GM19239 (cell line): ENCODE data around the gene FBXW4.
A peak's percentile ranks its signal among the peaks of the same experiment; 100 is the strongest.

Experiments used
- DNase-seq: peaks from one replicate; pipeline ENCODE4 v3.0.0; 2011; ENCODE audit warnings: low spot score; ENCODE audit not compliant: insufficient read length
- FAIRE-seq: peaks from 2 replicates; lab custom pipeline; 2011; peaks lifted over from hg19 to GRCh38; lab: Jason Lieb, UNC

FBXW4 gene

DNA sequence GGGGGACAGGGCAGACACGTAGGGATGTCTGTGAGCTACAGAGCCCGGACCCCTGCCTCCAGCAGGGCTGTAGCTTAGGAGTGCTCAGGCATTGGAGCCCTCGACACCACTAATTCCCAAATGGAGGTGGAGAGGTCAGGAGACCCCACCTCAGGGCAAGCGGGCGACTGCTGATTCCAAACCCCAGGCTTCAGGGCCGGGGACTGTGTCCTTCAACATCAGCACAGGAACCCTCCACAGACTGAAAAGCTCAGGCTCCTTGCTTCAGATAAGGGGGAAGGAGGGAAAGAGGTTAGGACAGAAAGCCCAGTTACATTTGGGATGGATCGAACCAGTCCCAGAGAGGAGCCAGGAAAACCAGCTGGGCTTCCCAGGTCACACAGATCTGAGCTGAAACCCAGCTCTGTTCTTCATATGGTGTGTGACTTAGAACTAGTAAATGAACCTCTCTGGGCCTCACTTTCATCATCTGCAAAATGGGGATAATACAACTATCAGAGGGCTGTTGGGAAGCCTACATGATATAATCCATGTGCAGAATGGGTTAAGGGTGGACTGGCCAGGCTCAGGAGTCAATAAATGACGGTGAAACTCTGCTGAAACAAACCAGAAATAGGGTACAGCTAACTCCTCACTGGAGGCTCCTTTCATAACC is 123.6 kb downstream of the FBXW4 start:
- no peak for DNase-seq
- FAIRE-seq, result no peak

DNA sequence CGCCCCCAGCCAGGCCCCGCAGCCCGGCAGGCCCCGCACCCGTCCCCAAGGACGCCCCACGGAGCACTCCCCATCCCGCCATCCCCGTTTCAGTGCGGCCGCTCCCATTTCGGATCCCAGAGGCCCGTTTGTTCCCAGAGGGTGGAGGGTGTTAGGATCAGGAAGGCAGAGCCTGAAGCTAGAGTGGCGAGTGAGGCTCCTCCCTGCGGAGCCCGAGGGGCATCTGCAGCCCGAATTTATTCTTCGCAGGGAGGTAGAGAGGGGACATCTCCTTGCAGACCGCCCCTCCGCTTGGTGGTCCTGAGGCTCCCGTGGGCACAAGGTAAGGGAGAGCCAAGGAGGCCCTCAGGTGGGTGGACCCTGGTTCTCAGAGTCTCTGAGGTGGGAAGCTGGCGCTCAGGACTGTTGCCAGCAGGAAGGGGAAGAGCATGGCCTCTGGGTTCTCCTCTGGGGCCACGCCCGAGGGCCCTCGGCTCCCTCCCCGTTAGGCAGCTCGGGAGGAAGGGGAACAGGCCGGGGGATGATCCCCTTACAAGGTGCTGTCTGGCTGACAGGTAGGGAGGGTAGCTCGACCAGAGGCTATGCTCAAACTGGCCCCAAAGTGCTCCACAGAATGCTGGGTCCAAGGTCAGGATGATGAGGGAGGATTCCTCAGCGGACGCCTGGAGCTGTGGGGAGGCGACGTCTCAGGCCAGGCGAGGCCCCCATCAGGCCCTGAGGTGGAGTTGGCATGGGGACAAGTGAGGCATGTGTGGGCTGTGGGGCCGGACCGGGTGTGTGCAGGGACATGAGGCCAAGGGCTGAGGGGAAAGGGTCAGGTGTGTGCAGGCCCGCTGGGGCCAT is 124.3 kb downstream of the FBXW4 start:
- no peak for DNase-seq
- peak; percentile 78 for FAIRE-seq

DNA sequence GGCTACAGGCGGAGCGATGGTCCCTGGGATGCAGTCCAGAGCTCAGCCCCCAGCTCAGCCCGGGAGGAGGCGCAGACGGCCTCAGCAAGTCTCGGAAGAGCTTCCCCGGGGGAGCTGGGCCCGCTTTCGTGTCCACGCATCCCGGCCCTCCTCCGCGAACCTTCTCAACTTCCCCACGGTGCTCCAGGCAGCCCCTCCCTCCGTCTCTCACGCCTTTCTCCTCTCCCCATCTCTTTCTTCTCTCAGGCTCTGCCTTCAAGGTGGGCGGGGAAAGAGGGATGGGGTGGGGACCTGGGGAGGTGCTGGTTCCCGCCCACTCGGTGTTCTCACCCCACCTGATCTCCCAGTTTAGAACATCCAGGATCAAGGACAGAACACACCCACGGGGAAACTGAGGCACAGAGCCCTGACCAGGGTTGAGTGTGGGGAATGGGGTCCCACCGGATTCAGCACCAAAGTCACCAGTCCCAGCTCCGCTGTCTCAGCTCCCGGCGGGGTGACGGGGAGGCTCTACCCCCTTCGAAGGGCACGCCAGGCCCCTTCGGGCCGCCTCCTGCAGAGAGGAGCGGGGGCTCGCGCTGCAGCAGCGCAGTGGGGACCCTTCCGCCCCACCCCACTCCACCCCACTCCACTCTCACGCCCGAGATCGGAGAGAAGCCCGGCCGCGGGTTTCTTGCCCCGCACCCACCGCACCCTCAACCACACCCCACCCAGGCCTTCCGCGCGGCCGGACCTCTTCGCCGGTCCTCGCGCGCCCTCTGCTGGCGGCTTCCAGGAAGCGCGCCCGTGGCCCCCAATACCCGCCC is 125.1 kb downstream of the FBXW4 start:
- FAIRE-seq (peak; percentile 28), DNase-seq (peak; percentile 88)

DNA sequence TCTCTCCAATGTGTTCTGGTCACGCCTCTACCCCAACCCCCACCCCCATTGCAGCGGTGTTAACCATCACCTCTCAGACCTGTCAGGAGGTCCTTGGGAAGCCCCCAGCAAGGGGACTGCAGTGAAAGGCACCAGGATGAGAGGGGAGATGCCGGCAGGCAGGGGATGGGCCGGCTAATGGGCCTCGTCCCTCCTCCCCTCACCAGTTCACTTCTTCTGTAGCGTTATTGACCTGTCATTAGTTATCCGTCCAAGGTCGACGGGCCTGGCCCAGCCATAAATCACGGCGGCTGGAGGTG is 125.7 kb downstream of the FBXW4 start:
- FAIRE-seq, result no peak

DNA sequence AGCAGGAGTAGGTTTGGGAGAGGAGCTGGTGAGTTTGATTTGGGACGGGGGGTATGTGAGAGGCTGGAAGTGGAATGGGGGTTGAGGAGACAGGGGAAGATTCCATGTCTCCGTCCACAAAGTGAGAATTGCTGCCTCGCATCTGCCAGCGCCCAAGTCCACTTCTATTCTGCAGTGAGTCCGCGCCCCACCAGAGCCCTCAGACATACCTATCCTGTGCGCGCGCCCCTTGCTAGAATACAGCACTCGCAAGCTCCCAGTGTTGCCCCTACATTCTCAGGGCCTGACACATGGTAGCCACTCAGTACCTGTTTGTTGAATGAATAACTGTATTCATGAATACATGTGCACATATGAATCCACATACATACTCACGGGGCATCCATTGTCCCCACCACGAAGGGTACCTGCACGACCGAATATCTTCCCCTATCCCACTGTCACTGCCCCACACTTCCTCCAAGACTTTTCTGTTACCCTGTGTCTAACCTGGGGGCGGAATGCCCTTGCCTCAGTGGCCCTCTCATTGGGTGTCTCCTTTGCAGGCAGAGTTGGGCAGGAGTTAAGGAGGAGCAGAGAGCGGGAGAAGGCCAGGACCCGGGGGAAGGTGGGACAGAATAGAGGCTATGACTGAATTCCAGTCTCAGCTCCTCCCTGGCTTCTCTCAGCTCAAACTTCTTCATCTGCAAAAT is 126.8 kb downstream of the FBXW4 start:
- no peak for FAIRE-seq

More for the DNA sequence above, 125.7 kb downstream of the FBXW4 start:
- DNase-seq, result no peak

DNA sequence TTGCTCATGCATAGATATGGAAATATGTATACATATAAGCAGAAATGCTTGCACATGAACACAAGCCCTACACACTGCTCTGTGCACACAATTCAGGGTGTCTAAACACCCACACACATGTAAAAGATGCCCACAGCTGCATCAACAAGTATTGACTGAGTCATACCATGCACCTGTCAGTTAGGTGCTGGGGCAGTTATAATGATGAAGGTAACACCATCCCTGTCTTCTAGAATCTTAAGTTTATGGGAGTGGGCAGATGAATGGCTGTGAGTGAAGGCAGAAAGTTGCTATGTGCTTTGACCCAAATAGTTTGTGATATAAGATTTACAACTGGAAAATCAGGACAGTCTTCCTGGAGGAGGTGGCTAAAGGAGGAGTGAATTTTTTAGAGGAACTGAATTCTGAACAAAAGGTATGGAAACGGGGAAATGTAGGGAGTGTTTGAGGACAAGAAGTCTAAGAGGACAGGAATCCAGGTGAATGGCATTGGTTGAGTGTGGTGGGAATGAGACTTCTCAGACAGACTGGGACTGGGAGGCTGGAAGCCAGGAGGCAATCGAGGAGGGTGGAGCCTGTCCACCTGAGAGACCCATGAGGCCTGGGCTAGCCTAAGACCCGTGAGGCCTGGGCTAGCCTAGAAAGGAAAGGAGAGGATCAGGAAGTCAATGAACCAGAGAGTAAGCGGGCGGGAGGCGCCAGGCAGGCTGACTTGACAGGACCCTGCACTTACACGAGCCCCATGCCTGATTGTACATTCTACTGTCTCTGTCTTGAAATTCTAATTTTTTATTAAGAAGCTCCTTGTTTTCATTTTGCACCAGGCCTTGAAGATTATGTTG is 127.6 kb downstream of the FBXW4 start:
- FAIRE-seq (no peak), DNase-seq (no peak)

More for the DNA sequence above, 126.8 kb downstream of the FBXW4 start:
- DNase-seq, result no peak

DNA sequence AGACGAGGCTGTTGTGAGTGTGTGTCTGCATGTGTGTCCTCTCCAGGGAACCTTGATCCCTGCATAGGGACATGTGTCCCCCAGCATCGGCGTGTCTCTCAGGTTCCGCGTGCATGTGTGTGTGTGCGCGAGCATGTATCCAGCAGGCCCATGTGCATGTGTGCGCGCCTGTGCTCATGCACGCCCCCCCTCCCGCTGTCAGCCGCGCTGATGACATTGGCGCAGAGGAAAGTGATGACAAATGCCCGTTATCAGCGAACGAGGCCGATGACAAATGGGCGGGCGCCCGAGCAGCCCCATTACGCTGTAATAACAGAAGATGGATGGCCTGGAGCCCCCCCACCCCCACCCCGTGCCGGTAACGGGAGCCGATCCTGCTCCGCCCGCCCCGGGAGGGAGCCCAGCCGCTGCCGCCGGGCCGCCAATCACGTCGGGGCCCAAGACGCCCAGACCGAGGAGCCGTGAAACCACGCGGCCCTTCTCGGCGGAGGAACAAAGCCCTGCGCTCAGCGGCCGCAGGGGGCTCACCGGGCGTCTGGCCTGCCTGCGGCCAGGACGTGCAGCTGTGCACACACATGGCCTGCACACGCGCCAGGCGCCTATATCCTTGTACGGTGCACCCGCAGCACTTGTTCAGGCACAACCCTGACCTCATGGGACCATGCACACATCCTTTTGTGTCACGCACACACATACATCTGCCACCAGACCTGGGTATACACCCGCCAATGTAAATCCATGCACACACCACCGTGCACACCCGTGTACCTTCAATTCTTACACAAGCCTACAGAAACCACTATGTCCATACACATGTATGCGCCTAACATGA is 128.4 kb downstream of the FBXW4 start:
- DNase-seq, result no peak
- no peak for FAIRE-seq

DNA sequence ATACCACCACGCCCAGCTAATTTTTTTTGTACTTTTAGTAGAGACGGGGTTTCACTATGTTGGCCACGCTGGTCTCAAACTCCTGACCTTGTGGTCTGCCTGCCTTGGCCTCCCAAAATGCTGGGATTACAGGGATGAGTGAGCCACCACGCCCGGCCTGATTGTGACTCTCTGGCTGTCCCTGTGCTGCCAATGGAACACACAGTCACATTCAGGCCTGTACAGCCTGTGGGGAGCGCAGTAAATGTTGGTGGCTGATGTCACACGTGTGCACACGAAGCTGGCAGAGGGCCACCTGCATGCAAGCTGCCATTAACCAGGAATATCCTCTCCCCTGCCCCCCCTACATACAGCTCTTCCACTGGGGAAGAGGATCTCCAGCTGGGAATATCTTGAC is 129.0 kb downstream of the FBXW4 start:
- FAIRE-seq, result no peak
- DNase-seq, result no peak

DNA sequence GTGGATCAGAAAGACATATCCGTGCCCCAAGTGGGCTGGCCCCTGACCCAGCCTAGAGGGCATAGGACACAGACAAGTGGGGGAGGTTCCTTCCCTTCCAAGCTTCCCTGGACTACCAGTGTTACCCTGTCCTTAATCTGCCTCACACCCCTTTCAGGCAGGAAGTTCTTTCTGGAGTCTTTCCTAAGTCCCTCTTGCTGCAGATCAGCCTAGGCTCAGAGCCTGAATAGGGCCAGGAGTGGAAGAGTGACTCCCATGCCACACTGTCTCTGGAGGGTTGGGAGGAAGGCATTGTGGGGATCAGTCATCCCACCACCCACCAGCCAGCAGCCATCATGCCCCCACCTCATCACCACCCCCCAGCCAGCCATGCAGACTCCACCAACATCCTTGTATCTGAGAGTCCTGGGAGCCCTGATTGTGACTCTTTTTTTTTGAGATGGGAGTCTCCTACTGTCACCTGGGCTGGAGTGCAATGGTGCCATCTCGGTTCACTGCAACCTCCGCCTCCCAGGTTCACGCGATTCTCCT is 129.5 kb downstream of the FBXW4 start:
- FAIRE-seq (no peak), DNase-seq (no peak)

DNA sequence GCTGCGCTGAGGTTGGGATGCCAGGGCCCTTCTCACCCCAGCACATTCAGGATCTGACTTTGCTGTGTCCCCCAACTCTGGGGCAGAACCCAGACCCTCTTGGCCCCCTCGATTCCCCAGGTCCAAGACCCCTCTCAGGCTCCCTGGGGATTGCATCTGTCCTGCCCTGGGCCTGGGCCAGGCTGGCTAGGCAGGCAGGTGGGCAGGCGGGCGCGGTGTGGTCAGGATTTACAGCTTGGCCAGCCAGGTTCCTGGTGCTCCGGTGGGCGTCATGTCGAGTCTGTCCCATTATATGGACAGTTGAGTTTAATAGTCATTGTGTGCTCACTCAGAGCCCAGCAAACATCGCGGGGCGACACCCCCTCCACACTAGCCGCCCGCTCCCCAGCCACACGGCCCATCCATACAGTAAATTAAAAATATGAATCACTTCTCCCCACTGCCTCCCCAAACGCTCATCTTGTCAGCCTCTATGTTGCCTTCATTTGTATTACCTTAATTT is 130.4 kb downstream of the FBXW4 start:
- DNase-seq, result no peak
- no peak for FAIRE-seq

DNA sequence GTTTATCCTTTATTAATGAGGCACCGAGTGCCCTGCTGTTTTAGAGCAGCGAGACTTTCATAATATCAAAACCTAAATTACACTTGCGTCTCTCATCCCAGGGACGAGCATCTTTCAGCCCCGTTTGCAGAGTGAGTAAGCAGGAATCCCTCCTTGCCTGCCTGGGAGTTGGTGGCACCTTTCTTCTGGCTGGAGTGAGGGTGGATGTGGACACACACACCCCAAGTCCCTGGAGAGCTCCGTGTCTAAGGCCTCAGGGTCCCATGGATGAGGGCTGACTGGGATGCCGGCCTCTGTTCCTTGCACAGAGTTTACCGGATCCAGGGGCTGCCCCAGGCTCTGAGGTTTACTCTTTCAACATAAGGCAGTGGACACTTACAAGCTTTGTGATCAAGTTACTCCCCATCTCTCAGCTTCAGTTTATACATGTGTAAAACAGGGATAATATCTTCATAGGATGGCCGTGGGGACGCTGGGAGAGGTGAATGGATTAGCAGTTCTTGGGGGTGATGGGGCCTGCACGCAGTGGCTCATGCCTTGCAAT is 131.4 kb downstream of the FBXW4 start:
- FAIRE-seq (no peak), DNase-seq (no peak)

DNA sequence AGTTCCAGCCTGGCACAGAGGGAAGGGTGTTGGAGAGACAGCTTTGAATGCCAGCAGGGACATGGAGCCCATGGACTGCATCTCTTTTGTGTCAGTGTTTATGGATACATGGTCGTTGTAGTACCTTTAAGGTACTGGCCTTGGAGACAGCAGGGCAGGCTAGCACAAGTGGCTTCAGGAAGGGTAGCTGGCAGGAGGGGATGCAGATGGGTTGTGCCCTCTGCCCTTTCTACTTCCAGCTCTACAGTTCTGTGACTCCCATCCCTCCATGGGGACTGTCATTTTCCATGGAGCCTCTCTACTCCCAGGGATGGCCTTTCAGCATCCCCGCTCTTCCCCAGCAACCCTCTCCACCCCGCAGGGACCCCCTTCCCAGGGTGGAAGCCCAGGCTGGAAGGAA is 132.0 kb downstream of the FBXW4 start:
- no peak for FAIRE-seq
- DNase-seq, result no peak

DNA sequence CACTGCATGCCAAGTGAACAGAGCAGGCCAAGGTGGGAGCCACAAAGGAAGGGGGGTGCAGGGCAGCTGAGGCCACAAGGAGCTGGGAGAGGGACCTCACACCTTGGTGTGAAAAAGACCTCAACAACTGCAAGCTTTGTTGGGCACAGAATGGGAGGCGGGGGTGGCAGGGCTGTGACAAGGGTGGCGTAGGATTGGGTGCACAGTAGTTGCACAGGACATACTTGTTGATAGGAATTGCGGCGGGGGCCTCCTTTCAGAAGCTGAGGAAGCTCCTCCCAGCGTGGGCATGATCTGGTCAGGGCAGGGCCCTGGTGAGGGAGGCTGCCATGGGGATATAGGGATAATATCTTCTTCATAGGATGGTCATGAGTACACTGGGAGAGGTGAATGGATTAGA is 132.7 kb downstream of the FBXW4 start:
- FAIRE-seq, result no peak
- DNase-seq, result no peak

DNA sequence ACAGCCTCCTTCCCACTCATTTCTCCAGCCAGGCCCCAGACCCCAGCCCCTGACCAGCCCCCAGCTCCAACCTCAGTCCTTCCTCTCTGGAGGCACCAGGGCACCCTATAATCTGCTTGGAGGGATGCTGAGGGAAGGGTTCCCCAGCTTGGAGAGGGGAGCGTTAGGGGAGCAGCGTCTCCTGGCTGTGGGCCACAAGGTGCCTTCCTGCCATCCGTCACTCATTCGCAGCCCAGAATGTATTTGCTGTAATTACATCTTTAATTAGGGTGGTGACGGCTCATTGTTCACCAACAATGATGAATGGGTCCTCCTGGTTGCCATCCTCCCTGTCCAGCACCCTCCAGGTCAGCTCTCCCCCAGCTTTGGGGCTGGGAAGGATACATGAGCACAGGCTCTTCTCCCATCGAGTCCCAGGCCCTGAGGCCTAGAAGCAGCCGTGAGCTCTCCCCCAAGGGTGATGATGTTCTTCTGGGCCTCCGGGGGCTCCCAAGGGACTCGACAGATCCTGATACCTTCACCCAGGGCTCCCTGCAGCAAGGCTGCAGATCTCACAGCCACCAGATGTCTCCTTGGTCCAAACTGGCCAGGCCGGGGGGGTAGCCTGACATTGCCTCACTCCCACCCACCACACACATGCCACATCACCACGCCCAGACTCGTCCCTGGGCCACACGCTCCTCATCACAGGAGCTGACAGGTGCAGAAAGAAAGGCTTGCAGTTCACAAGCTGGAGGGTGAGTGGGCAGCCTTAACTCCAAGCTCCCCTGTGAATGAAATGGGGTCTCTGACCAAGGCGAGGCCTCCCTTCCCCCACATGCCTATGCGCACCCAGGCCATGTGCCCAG is 133.7 kb downstream of the FBXW4 start:
- DNase-seq, result no peak
- no peak for FAIRE-seq
